HG03103 (cell line): ENCODE data around the gene DALRD3.

Experiments
- ATAC-seq: cut with Tn5 transposase; IDR thresholded peaks from one replicate; pipeline ENCODE4 v1.9.1; 2021; ENCODE audit warnings: low read depth; ENCODE audit not compliant: unreplicated experiment

Gene DALRD3

DNA sequence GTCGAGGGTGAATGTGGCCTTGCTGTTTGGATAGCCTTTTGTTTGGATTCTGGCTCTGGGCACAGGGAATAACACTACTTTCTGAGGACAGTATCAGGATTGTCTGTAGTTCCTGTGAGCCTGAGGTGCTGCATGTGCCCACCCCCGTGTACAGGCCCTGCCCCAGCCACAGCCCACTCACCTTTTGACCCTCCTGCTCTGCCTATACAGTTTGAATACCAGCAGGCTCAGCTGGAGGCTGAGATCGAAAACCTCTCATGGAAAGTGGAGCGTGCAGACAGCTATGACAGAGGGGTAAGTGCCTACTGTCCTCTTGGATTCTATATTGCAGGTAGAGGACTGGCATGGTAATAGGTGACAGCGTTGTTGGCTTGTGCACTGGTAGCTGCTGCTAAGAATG, 35.7 kb downstream of the DALRD3 start:
- no peak for ATAC-seq

GRCh38 chr3:48982016-48982415, 36.4 kb downstream of the DALRD3 start:
- ATAC-seq: no peak

DNA sequence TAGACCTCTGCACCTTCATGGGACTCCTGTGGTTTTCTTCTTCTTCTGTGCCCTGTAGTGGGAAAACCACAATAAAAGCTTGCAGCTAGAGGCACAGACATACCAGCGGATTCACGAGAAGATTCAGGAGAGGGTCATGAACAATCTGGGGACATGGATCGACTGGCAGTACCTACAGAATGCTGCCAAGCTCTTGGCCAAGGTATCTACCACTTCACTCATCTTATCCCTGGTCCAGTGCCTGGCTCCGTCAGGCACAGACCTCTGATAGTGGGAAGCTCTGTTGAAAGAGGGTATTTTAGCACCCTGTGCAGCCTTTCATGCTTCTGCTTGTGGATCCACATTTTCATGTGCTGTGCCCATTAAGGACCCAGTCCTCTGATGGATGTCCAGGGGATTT, 38.1 kb downstream of the DALRD3 start:
- no peak for ATAC-seq

DNA sequence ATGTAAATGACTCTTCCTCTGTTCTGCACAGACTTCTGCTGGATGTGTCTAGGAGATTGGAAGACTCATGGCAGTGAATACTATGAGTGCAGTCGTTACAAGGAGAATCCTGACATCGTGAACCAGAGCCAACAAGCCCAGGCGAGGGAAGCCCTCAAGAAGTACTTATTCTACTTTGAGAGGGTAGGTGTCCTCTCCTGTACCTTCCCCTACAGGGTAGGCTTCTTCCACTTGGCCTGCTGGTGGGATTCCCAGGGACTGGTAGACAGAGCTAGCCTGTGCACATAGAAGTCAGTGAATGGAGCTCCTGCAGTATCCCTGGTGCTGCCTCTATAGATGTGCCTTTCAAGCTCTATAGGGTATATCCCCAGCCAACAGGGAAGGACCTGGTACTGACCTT, 38.9 kb downstream of the DALRD3 start:
- ATAC-seq: no peak

- ATAC-seq: no peak
These were observed 44.1 kb downstream of the DALRD3 start for GRCh38 chr3:48974076-48974864.

GRCh38 chr3:48970586-48970985, 47.8 kb downstream of the DALRD3 start:
- no peak for ATAC-seq

- ATAC-seq: no peak
These were observed 51.5 kb downstream of the DALRD3 start for GRCh38 chr3:48966876-48967361.

DNA sequence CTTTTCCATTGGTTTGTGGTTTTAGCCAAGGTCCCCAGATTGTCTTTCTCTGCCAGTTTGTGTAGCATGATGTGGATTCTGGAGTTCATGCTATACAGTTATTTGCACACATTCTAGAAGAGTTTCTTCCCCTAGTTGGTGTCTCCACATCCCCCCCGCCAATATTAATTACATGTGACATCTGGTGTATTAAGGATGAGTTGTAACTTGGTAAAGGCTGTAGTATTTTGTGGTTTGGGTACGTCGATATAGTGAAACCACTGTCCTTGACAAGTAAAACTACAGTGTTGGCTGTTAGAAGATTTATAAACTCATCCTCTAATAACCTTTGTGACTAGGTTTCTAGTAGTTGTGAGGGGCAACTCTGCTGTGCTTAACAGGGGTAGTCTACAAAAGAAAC, 52.0 kb downstream of the DALRD3 start:
- no peak for ATAC-seq
